Esophagus muscularis mucosa (tissue), 4 donors: Measurements from ENCODE around the gene GJC1. TPM values are rescaled to one million over a fixed set of nuclear protein-coding genes. Genes with fewer than 3 reads are reported as not detected.

ENCODE experiments used
- DNase-seq: peaks from one replicate; pipeline ENCODE4 v3.0.0-alpha.2; 2017; ENCODE audit errors: extremely low spot score
- H3K27ac ChIP-seq, 4 donors: fragments of 200-600 bp; sonication (generic); replicated peaks in 1 of 4; 1 replicate in 3 of 4; 2 replicates in 1 of 4; pipeline ENCODE4 v1.5.1; 2016 to 2019; ENCODE audit warnings: mild to moderate bottlenecking in 1 of 4
- H3K27me3 ChIP-seq, 4 donors: fragments of 200-600 bp; sonication (generic); one replicate each; pipeline versions ENCODE4 v1.5.1 to v1.6.0; 2016 to 2019
- H3K36me3 ChIP-seq, 4 donors: fragments of 200-600 bp; sonication (generic); one replicate each; pipeline ENCODE4 v1.5.1; 2016 to 2019
- H3K4me1 ChIP-seq, 4 donors: fragments of 200-600 bp; sonication (generic); one replicate each; pipeline ENCODE4 v1.5.1; 2016 to 2019
- H3K4me3 ChIP-seq, 4 donors: fragments of 200-600 bp; sonication (generic); 1 replicate in 2 of 4; 2 replicates in 2 of 4; pipeline ENCODE4 v1.5.1; 2016 to 2019; ENCODE audit warnings: mild to moderate bottlenecking in 4 of 4, moderate library complexity in 1 of 4
- H3K9me3 ChIP-seq, 4 donors: fragments of 200-600 bp; sonication (generic); 1 replicate in 3 of 4; 2 replicates in 1 of 4; pipeline ENCODE4 v1.5.1; 2016 to 2019
- EP300 ChIP-seq: sonication (generic); formaldehyde crosslinking; IDR thresholded peaks from one replicate; pipeline ENCODE4 v1.6.1; 2017; ENCODE audit warnings: antibody characterized with exemption
- POLR2A ChIP-seq: fragments of 450-650 bp; IDR thresholded peaks from one replicate; pipeline ENCODE4 v1.6.1; 2017; ENCODE audit warnings: antibody characterized with exemption, moderate library complexity, mild to moderate bottlenecking, low read depth
- POLR2AphosphoS5 ChIP-seq, 2 donors: sonication (generic); formaldehyde crosslinking; IDR thresholded peaks; one replicate each; pipeline ENCODE4 v1.6.1; 2017; ENCODE audit warnings: antibody characterized with exemption in 2 of 2
- whole genome bisulfite sequencing: methylation state at CpG from one replicate; pipeline ENCODE4 v1.1.5; 2018; 5-methylcytosine and 5-hydroxymethylcytosine counted together
- intact Hi-C: fragments of 100-400 bp; cut with DNase I; formaldehyde crosslinking; loops from one replicate; pipeline ENCODE4 v1.15.1; 2023
- total RNA-seq, 4 donors: library from RNA; depleted of rRNA; stranded (reverse); fragments of >200 nt; gene quantifications; one replicate each; pipeline versions ENCODE4 v1.1.0 to v1.2.1, GENCODE V29; 2016
- TF ChIP-seq, protein P1 (sequence below), 3 experiments: fragments of 200-600 bp in 2 of 3; fragments of 450-650 bp in 1 of 3; sonication (generic) in 2 of 3; IDR thresholded peaks; one replicate each; pipeline ENCODE4 v1.5.1; 2017 to 2019; ENCODE audit warnings: antibody characterized with exemption in 3 of 3, mild to moderate bottlenecking in 2 of 3, moderate library complexity in 1 of 3

Gene GJC1
- total RNA-seq, 4 donors from 2014 or later: 26.5 to 61.9 (median 37.4) TPM

DNA sequence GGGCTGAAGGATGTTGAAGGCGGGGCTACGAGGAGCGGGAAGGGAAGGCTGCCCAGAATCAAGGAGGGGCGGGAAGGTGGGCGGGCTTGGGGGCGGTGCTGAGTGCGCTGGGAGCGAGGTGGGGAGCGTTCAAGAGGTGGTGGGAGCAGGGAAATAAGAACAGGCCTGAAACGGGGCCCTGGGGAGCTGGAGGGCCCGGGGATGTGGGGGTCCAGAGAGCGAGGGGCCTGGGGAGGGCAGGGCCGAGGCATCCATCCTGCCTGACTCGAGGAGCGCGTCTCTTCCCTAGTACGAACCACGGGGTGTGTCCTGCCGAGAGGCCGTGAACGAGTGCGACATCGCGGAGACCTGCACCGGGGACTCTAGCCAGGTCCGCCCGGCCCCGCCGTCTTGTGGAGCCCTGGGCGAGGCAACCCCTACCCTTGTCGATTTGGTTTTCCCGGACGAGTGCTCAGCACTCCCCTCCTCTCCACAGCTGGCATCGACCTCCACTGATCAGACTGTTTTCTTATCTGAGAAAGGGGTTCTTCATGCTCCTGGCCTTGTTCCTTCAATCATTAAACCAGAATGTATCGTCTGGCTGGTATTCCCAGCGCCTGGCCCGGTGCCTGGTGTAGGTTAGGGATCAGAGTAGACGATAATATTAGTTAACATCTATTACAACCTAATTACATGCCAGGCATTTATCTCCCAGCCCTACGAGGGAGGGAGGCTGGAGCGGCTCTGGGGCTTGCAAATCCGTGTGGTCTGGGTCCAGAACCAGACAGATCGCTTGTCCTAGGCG, 54.1 kb downstream of the GJC1 start:
- Histone ChIP-seq H3K4me3 (peak overlapping the region; percentile 60 to 67 (median 63)), H3K4me1 (peaks cover 29 to 42% (median 38%) of the 10 kb centered on the region in 4 donors), H3K27ac (peak overlapping the region; percentile 58 to 80 (median 76)), H3K27me3 (peaks cover 0 to 35% (median 9%) of the 10 kb centered on the region in 4 donors), H3K9me3 (no peaks in the 10 kb centered on the region), H3K36me3 (no peaks in the 10 kb centered on the region)
- intact Hi-C loops: loop anchor here (1.0 to 5.0 kb wide), 4 partner anchors 56 to 356 kb away; partner anchors contain the start of genes GJC1 and PLCD3
- TF ChIP-seq, protein P1, sequence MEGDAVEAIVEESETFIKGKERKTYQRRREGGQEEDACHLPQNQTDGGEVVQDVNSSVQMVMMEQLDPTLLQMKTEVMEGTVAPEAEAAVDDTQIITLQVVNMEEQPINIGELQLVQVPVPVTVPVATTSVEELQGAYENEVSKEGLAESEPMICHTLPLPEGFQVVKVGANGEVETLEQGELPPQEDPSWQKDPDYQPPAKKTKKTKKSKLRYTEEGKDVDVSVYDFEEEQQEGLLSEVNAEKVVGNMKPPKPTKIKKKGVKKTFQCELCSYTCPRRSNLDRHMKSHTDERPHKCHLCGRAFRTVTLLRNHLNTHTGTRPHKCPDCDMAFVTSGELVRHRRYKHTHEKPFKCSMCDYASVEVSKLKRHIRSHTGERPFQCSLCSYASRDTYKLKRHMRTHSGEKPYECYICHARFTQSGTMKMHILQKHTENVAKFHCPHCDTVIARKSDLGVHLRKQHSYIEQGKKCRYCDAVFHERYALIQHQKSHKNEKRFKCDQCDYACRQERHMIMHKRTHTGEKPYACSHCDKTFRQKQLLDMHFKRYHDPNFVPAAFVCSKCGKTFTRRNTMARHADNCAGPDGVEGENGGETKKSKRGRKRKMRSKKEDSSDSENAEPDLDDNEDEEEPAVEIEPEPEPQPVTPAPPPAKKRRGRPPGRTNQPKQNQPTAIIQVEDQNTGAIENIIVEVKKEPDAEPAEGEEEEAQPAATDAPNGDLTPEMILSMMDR (IDR thresholded peaks at IDR 0.05): no peak
- TF ChIP-seq POLR2AphosphoS5 (IDR thresholded peaks at IDR 0.05): peak in 1 of 2 donors; percentile 51
- no peak for TF ChIP-seq POLR2A
- TF ChIP-seq EP300: no peak
- no peak for DNase-seq
- 7% methylated on average over 33 of the region's 43 CpGs for WGBS

- no peak for TF ChIP-seq POLR2A
- TF ChIP-seq, protein P1 (IDR thresholded peaks at IDR 0.05): peak in 1 of 3 experiments; percentile 21
- no peak for TF ChIP-seq EP300
- TF ChIP-seq POLR2AphosphoS5 (IDR thresholded peaks at IDR 0.05): peak in 1 of 2 donors; percentile 28
- peaks cover 25 to 39% (median 36%) of the 10 kb centered on the region in 4 donors for H3K4me1 ChIP-seq
- peak overlapping the region; percentile 5 to 80 (median 70) for H3K27ac ChIP-seq
- intact Hi-C loops: loop anchor here (1.0 to 5.0 kb wide), 4 partner anchors 57 to 357 kb away; partner anchors contain the start of genes GJC1 and PLCD3
- 0% methylated on average over 21 of the region's 50 CpGs for WGBS
- DNase-seq: peak; percentile 98
- H3K4me3 ChIP-seq: peak overlapping the region; percentile 60 to 67 (median 63)
- peaks cover 0 to 35% (median 9%) of the 10 kb centered on the region in 4 donors for H3K27me3 ChIP-seq
- H3K36me3 ChIP-seq: no peaks in the 10 kb centered on the region
- no peaks in the 10 kb centered on the region for H3K9me3 ChIP-seq
Observed at GRCh38 chr17:44775136-44775837, 54.8 kb downstream of the GJC1 start.

- Histone ChIP-seq H3K27ac (peak overlapping the region in 3 of 4 donors; percentile 60 to 80 (median 80)), H3K4me3 (peak overlapping the region; percentile 60 to 67 (median 63)), H3K36me3 (no peaks in the 10 kb centered on the region), H3K9me3 (no peaks in the 10 kb centered on the region), H3K27me3 (peaks cover 0 to 42% (median 9%) of the 10 kb centered on the region in 4 donors), H3K4me1 (peaks cover 21 to 33% (median 28%) of the 10 kb centered on the region in 4 donors)
- intact Hi-C loops: loop anchor here (1.0 to 5.0 kb wide), 4 partner anchors 58 to 358 kb away; partner anchors contain the start of genes GJC1 and PLCD3
- TF ChIP-seq POLR2AphosphoS5 (IDR thresholded peaks at IDR 0.05) (peak in 1 of 2 donors; percentile 52), POLR2A (no peak), EP300 (no peak)
- TF ChIP-seq, protein P1 (IDR thresholded peaks at IDR 0.05): peak in 2 of 3 experiments; percentile 96 to 99
- peak; percentile 97 for DNase-seq
- WGBS: 17% methylated on average over 22 of the region's 42 CpGs
Observed at GRCh38 chr17:44774271-44775135, 55.6 kb downstream of the GJC1 start.

DNA sequence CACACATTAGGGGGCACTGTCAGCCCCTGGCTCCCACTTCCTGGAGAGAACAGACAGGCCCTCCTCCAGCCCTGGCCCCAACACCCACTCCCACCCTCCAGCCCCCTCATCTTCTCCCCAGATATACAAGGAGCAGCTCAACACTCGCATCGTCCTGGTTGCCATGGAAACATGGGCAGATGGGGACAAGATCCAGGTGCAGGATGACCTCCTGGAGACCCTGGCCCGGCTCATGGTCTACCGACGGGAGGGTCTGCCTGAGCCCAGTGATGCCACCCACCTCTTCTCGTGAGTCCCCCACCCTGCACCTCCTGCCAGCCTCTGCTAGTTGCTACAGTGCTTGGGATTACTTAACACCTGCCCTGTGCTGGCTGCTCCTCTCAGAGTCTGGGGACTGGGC, 56.9 kb downstream of the GJC1 start:
- intact Hi-C loops: no loop called here
- Histone ChIP-seq H3K4me3 (no peak overlapping the region), H3K27ac (no peak overlapping the region), H3K9me3 (no peaks in the 10 kb centered on the region), H3K36me3 (no peaks in the 10 kb centered on the region), H3K4me1 (peaks cover 12 to 24% (median 19%) of the 10 kb centered on the region in 4 donors), H3K27me3 (peaks cover 0 to 44% (median 9%) of the 10 kb centered on the region in 4 donors)
- TF ChIP-seq, protein P1 (IDR thresholded peaks at IDR 0.05): no peak
- TF ChIP-seq POLR2A (no peak), EP300 (no peak), POLR2AphosphoS5 (IDR thresholded peaks at IDR 0.05) (no peak)
- WGBS: 50% methylated on average over 6 of the region's 6 CpGs
- no peak for DNase-seq
